Measurements from ENCODE around the gene MARCO.

MARCO gene

DNA sequence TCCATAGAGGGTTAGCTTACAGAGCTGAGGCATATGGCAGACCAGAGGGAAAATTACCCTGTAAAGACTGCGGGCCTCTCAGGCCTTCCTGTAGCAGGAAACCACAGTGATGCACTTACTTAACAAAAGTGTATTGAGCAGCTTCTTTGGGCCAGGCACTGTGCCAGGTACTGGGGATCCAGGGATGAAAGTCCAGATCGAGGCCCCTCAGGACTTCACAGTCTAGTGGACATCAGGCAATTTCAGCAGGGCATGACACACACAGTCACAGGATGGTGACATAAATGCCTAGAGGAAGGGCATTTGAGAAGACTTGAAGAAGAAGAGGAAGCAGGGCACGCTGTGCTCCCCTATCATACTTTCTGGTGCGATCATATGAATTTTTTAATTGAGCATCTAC lies 71.7 kb downstream of the MARCO start:
- Histone ChIP-seq H3K36me3 (ENCODE audit: low read depth) (no peaks in the 10 kb centered on the region), H3K4me3 (ENCODE audit: severe bottlenecking) (no peak overlapping the region), H3K4me1 (ENCODE audit: insufficient read depth, poor library complexity, severe bottlenecking) (no peaks in the 10 kb centered on the region), H3K27ac (ENCODE audit: poor library complexity, severe bottlenecking) (no peak overlapping the region), H3K9me3 (ENCODE audit: severe bottlenecking) (no peaks in the 10 kb centered on the region), H3K27me3 (ENCODE audit: insufficient read depth, poor library complexity, severe bottlenecking) (peaks cover 56% of the 10 kb centered on the region)
- TF ChIP-seq, protein P1, sequence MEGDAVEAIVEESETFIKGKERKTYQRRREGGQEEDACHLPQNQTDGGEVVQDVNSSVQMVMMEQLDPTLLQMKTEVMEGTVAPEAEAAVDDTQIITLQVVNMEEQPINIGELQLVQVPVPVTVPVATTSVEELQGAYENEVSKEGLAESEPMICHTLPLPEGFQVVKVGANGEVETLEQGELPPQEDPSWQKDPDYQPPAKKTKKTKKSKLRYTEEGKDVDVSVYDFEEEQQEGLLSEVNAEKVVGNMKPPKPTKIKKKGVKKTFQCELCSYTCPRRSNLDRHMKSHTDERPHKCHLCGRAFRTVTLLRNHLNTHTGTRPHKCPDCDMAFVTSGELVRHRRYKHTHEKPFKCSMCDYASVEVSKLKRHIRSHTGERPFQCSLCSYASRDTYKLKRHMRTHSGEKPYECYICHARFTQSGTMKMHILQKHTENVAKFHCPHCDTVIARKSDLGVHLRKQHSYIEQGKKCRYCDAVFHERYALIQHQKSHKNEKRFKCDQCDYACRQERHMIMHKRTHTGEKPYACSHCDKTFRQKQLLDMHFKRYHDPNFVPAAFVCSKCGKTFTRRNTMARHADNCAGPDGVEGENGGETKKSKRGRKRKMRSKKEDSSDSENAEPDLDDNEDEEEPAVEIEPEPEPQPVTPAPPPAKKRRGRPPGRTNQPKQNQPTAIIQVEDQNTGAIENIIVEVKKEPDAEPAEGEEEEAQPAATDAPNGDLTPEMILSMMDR (IDR thresholded peaks at IDR 0.05; ENCODE audit: poor library complexity, severe bottlenecking): no peak
- ATAC-seq (ENCODE audit: low read depth) (no peak), DNase-seq (ENCODE audit: low spot score) (no peak)

DNA sequence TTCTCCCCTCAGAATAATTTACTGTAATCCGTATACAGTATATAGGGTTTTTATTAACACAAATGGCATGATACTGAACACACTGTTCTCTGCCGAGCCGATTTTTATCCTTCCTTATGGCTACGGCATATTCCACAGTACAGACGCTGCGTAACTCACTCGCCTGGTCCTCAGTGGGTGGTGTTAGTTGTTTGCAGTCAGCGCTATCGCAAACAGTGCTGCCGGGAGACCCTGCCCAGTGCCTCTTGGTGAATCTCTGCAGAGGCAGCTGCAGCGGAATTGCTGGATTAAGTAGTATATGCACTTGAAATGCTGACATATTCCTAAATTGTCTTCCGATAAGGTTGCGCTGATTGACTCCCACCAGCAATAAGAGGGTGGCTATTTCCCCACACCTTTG lies 73.9 kb downstream of the MARCO start:
- ATAC-seq (ENCODE audit: low read depth) (no peak), DNase-seq (ENCODE audit: low spot score) (no peak)
- Histone ChIP-seq H3K27me3 (ENCODE audit: insufficient read depth, poor library complexity, severe bottlenecking) (peaks cover 37% of the 10 kb centered on the region), H3K9me3 (ENCODE audit: severe bottlenecking) (no peaks in the 10 kb centered on the region), H3K4me1 (ENCODE audit: insufficient read depth, poor library complexity, severe bottlenecking) (no peaks in the 10 kb centered on the region), H3K4me3 (ENCODE audit: severe bottlenecking) (no peak overlapping the region), H3K27ac (ENCODE audit: poor library complexity, severe bottlenecking) (no peak overlapping the region), H3K36me3 (ENCODE audit: low read depth) (no peaks in the 10 kb centered on the region)
- TF ChIP-seq, protein P1 (IDR thresholded peaks at IDR 0.05; ENCODE audit: poor library complexity, severe bottlenecking): no peak

DNA sequence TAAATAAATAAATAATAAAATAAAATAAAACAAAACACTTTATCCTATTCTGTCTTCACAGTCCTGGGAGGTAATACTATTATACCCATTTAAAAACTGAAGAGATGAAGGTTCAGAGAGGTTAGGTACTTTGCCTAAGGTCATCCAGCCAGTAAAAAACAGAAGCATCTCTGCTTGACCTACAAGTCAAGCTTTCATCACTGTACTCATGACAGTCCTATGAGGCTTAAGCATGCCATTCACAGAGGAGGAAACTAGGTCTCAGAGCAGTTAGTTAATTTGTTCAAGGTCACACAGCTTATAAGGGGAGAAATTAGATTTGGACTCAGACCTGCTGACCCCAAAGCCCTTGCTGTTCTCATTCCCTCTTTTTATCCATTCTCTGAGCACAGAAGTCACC lies 77.5 kb downstream of the MARCO start:
- no peak overlapping the region for H3K4me3 ChIP-seq (ENCODE audit: severe bottlenecking)
- no peak for ATAC-seq (ENCODE audit: low read depth)
- H3K27ac ChIP-seq (ENCODE audit: poor library complexity, severe bottlenecking): no peak overlapping the region
- H3K27me3 ChIP-seq (ENCODE audit: insufficient read depth, poor library complexity, severe bottlenecking): peaks cover 26% of the 10 kb centered on the region
- H3K36me3 ChIP-seq (ENCODE audit: low read depth): no peaks in the 10 kb centered on the region
- H3K4me1 ChIP-seq (ENCODE audit: insufficient read depth, poor library complexity, severe bottlenecking): no peaks in the 10 kb centered on the region
- H3K9me3 ChIP-seq (ENCODE audit: severe bottlenecking): no peaks in the 10 kb centered on the region
- no peak for DNase-seq (ENCODE audit: low spot score)
- TF ChIP-seq, protein P1 (IDR thresholded peaks at IDR 0.05; ENCODE audit: poor library complexity, severe bottlenecking): no peak

DNA sequence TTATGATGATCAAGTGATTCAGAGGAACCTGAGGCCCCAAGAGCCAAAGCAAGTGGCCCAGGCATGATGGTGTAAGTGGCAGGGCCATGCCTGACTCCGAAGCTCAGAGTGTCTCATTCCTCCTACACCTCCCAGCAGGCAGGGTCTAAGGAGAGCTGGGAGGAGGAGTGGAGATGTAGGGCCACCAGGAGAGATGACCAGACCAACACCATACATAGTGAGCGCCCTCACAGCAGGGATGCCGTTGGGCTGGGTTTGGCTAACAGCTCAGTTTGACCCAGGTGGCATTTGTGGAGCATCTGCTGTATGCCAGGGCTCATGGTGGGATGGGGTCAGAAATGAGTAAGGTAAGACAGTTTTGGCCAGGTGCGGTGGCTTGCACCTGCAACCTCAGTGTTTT lies 80.7 kb downstream of the MARCO start:
- Histone ChIP-seq H3K4me3 (ENCODE audit: severe bottlenecking) (no peak overlapping the region), H3K4me1 (ENCODE audit: insufficient read depth, poor library complexity, severe bottlenecking) (no peaks in the 10 kb centered on the region), H3K36me3 (ENCODE audit: low read depth) (no peaks in the 10 kb centered on the region), H3K27me3 (ENCODE audit: insufficient read depth, poor library complexity, severe bottlenecking) (peaks cover 6% of the 10 kb centered on the region), H3K9me3 (ENCODE audit: severe bottlenecking) (no peaks in the 10 kb centered on the region), H3K27ac (ENCODE audit: poor library complexity, severe bottlenecking) (no peak overlapping the region)
- DNase-seq (ENCODE audit: low spot score): no peak
- no peak for ATAC-seq (ENCODE audit: low read depth)
- TF ChIP-seq, protein P1 (IDR thresholded peaks at IDR 0.05; ENCODE audit: poor library complexity, severe bottlenecking): no peak

DNA sequence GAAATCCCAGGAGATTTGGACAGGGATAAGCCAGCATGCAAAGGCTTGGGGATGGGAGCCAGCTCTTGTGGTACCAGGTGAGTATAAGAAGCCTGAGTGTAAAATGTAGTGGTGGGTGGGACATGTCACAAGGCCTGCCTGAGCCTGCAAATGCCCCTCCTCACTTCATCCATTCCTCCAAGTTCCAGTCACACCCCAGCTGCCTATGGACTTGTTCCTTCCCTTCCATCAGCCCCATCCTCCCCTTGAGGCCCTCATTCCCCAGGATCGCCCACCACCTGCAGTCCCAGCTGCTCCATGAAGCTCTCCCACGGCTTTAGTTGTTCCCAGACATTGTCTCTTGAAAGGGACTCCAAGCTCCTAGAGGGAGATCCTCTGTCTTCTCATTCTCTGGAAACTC lies 81.5 kb downstream of the MARCO start:
- Histone ChIP-seq H3K27ac (ENCODE audit: poor library complexity, severe bottlenecking) (no peak overlapping the region), H3K9me3 (ENCODE audit: severe bottlenecking) (no peaks in the 10 kb centered on the region), H3K4me3 (ENCODE audit: severe bottlenecking) (no peak overlapping the region), H3K36me3 (ENCODE audit: low read depth) (no peaks in the 10 kb centered on the region), H3K4me1 (ENCODE audit: insufficient read depth, poor library complexity, severe bottlenecking) (no peaks in the 10 kb centered on the region), H3K27me3 (ENCODE audit: insufficient read depth, poor library complexity, severe bottlenecking) (no peaks in the 10 kb centered on the region)
- DNase-seq (ENCODE audit: low spot score) (no peak), ATAC-seq (ENCODE audit: low read depth) (no peak)
- TF ChIP-seq, protein P1 (IDR thresholded peaks at IDR 0.05; ENCODE audit: poor library complexity, severe bottlenecking): no peak
